K562 (cell line): ENCODE measurements around the gene MRFAP1. TPM values are rescaled to one million over a fixed set of nuclear protein-coding genes. Genes with fewer than 3 reads are reported as not detected.
A peak's percentile ranks its signal among the peaks of the same experiment; 100 is the strongest.

Source experiments
- CREB5 ChIP-seq: fragments of 250-450 bp; sonication (Bioruptor Pico); IDR thresholded peaks from 2 replicates; pipeline ENCODE4 v1.5.0; 2020; ENCODE audit warnings: mild to moderate bottlenecking
- E2F4 ChIP-seq: sonication (generic); formaldehyde crosslinking; IDR thresholded peaks from 2 replicates; pipeline ENCODE4 v1.8.0; 2022; ENCODE audit warnings: mild to moderate bottlenecking, low read depth, missing genetic modification reagents
- EP400 ChIP-seq: fragments of 450-650 bp; IDR thresholded peaks from 2 replicates; pipeline ENCODE4 v1.6.1; 2017; ENCODE audit warnings: antibody characterized with exemption, mild to moderate bottlenecking, moderate library complexity
- FOSL1 ChIP-seq: fragments of 200-800 bp; sonication (Bioruptor generic); conservative IDR thresholded peaks from 2 replicates; pipeline ENCODE4 v1.6.1; 2016; ENCODE audit warnings: missing genetic modification characterization, missing compliant biosample characterization
- GMEB1 ChIP-seq: fragments of 250-450 bp; sonication (Bioruptor Pico); IDR thresholded peaks from 2 replicates; pipeline ENCODE4 v1.4.0; 2020; ENCODE audit warnings: mild to moderate bottlenecking
- HDGF ChIP-seq: fragments of 450-650 bp; IDR thresholded peaks from 2 replicates; pipeline ENCODE4 v1.6.1; 2016
- MAFK ChIP-seq: IDR thresholded peaks from 2 replicates; pipeline ENCODE4 v1.6.1; 2011; ENCODE audit warnings: low read length, improper control_type of control experiment
- MAZ ChIP-seq, 2 experiments: fragments of 450-650 bp in 1 of 2; sonication (generic) in 1 of 2; formaldehyde crosslinking; IDR thresholded peaks in 1 of 2; conservative IDR thresholded peaks in 1 of 2; 2 replicates each; pipeline versions ENCODE4 v1.4.0 to v1.5.0; 2020; ENCODE audit warnings: mild to moderate bottlenecking in 1 of 2, missing genetic modification reagents in 1 of 2
- MCM2 ChIP-seq: fragments of 450-650 bp; IDR thresholded peaks from 2 replicates; pipeline ENCODE4 v1.6.1; 2017; ENCODE audit warnings: low read depth, mild to moderate bottlenecking
- NFXL1 ChIP-seq: fragments of 450-650 bp; formaldehyde crosslinking; IDR thresholded peaks from 2 replicates; pipeline ENCODE4 v1.4.0; 2021; ENCODE audit warnings: mild to moderate bottlenecking
- PHB2 ChIP-seq: fragments of 450-650 bp; IDR thresholded peaks from 2 replicates; pipeline ENCODE4 v1.6.1; 2017; ENCODE audit warnings: low read depth
- RBFOX2 ChIP-seq: fragments of 200-400 bp; formaldehyde crosslinking; IDR thresholded peaks from 2 replicates; pipeline ENCODE4 v1.6.1; 2017; ENCODE audit warnings: low read depth, mild to moderate bottlenecking, low read length, moderate library complexity
- RBM17 ChIP-seq: fragments of 200-400 bp; formaldehyde crosslinking; IDR thresholded peaks from 2 replicates; pipeline ENCODE4 v1.6.1; 2017; ENCODE audit warnings: low read depth, mild to moderate bottlenecking, low read length, borderline replicate concordance
- SIX5 ChIP-seq, 2 experiments: IDR thresholded peaks; 2 replicates each; pipeline ENCODE4 v1.6.1; 2011; ENCODE audit warnings: low read length in 2 of 2, borderline replicate concordance in 1 of 2, low read depth in 1 of 2, mild to moderate bottlenecking in 1 of 2, moderate library complexity in 1 of 2; ENCODE audit not compliant: insufficient read depth in 1 of 2
- ZNF431 ChIP-seq: sonication (generic); formaldehyde crosslinking; IDR thresholded peaks from 2 replicates; pipeline ENCODE4 v1.8.0; 2022; ENCODE audit warnings: mild to moderate bottlenecking, missing genetic modification reagents
- ZNF445 ChIP-seq: fragments of 250-450 bp; sonication (Bioruptor Pico); IDR thresholded peaks from 2 replicates; pipeline ENCODE4 v1.4.0; 2020; ENCODE audit warnings: low read depth, mild to moderate bottlenecking, moderate library complexity
- ZZZ3 ChIP-seq: fragments of 450-650 bp; IDR thresholded peaks from 2 replicates; pipeline ENCODE4 v1.6.1; 2016; ENCODE audit warnings: antibody characterized with exemption, mild to moderate bottlenecking, moderate library complexity
- polyA plus RNA-seq, 8 experiments: library from polyadenylated mRNA; depleted of rRNA in 4 of 8; stranded (reverse) in 5 of 8; unstranded in 3 of 8; fragments of >200 nt; fragmentation: Nextera tagmentation in 2 of 8; fragmentation: Illumina TruSeq in 1 of 8; extraction: Ambion mirVana in 2 of 8; extraction: Trizol in 1 of 8; gene quantifications; 2 replicates each; pipeline versions ENCODE4 v1.2.1 to v1.2.3, GENCODE V29; 2011 to 2014; ENCODE audit warnings: inconsistent platforms in 1 of 8, missing spikeins in 1 of 8
- total RNA-seq, 7 experiments: library from RNA; depleted of rRNA in 6 of 7; stranded (reverse); fragments of >200 nt in 6 of 7; fragmentation: Illumina TruSeq in 2 of 7; extraction: Trizol in 2 of 7; gene quantifications; 2 replicates each; pipeline versions ENCODE4 v1.2.1 to v1.2.3, GENCODE V29; 2011 to 2021; ENCODE audit warnings: low replicate concordance in 1 of 7
- TF ChIP-seq, protein P1 (sequence below), 2 experiments: fragments of 450-650 bp in 1 of 2; sonication (generic) in 1 of 2; formaldehyde crosslinking; conservative IDR thresholded peaks; 2 replicates each; pipeline versions ENCODE4 v1.4.0 to v1.8.1; 2020 to 2022; ENCODE audit warnings: mild to moderate bottlenecking in 1 of 2, missing genetic modification reagents in 1 of 2
- TF ChIP-seq, protein P2 (sequence below): fragments of 450-650 bp; formaldehyde crosslinking; IDR thresholded peaks from 2 replicates; pipeline ENCODE4 v1.4.0; 2020; ENCODE audit warnings: mild to moderate bottlenecking, moderate library complexity
- TF ChIP-seq, protein P3 (sequence below): IDR thresholded peaks from 2 replicates; pipeline ENCODE4 v1.6.1; 2014; ENCODE audit warnings: antibody characterized with exemption

MRFAP1 gene
- total and polyA plus RNA-seq, 9 of the 15 experiments (the other 6 are each of a cell fraction or from before 2014, with no cell fraction given) = 46.0 to 270 (median 151) TPM

- TF ChIP-seq GMEB1 (CRISPR knock-in tag) = no peak
- no peak for TF ChIP-seq MAZ (CRISPR knock-in tag; conservative IDR thresholded peaks at IDR 0.05 in 1 of 2, IDR thresholded peaks at IDR 0.05 in 1 of 2)
- TF ChIP-seq, protein P1, sequence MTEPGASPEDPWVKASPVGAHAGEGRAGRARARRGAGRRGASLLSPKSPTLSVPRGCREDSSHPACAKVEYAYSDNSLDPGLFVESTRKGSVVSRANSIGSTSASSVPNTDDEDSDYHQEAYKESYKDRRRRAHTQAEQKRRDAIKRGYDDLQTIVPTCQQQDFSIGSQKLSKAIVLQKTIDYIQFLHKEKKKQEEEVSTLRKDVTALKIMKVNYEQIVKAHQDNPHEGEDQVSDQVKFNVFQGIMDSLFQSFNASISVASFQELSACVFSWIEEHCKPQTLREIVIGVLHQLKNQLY (CRISPR knock-in tag; conservative IDR thresholded peaks at IDR 0.05) = no peak
- TF ChIP-seq ZNF445 (CRISPR knock-in tag) = no peak
- TF ChIP-seq NFXL1 = no peak
- TF ChIP-seq EP400 = peak; percentile 53
- peak; percentile 37; the same call in 1 of the 2 replicates for TF ChIP-seq FOSL1 (tag)
- no peak for TF ChIP-seq RBFOX2
- 0 out of 2 replicates have a peak, but pooled peaks have one; percentile 25 for TF ChIP-seq PHB2
- TF ChIP-seq SIX5 (IDR thresholded peaks at IDR 0.05; ENCODE audit: borderline replicate concordance in 1 of 2, insufficient read depth in 1 of 2, low read depth in 1 of 2, low read length in 2 of 2) = no peak
- 0 out of 2 replicates have a peak, but pooled peaks have one; percentile 61 for TF ChIP-seq HDGF
- TF ChIP-seq MCM2 = no peak
- TF ChIP-seq, protein P2, sequence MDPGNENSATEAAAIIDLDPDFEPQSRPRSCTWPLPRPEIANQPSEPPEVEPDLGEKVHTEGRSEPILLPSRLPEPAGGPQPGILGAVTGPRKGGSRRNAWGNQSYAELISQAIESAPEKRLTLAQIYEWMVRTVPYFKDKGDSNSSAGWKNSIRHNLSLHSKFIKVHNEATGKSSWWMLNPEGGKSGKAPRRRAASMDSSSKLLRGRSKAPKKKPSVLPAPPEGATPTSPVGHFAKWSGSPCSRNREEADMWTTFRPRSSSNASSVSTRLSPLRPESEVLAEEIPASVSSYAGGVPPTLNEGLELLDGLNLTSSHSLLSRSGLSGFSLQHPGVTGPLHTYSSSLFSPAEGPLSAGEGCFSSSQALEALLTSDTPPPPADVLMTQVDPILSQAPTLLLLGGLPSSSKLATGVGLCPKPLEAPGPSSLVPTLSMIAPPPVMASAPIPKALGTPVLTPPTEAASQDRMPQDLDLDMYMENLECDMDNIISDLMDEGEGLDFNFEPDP (CRISPR knock-in tag) = no peak
- TF ChIP-seq RBM17 = no peak
- no peak for TF ChIP-seq E2F4 (CRISPR knock-in tag)
- TF ChIP-seq, protein P3, sequence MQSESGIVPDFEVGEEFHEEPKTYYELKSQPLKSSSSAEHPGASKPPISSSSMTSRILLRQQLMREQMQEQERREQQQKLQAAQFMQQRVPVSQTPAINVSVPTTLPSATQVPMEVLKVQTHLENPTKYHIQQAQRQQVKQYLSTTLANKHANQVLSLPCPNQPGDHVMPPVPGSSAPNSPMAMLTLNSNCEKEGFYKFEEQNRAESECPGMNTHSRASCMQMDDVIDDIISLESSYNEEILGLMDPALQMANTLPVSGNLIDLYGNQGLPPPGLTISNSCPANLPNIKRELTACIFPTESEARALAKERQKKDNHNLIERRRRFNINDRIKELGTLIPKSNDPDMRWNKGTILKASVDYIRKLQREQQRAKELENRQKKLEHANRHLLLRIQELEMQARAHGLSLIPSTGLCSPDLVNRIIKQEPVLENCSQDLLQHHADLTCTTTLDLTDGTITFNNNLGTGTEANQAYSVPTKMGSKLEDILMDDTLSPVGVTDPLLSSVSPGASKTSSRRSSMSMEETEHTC = no peak
- TF ChIP-seq MAFK = no peak
- 0 out of 2 replicates have a peak, but pooled peaks have one; percentile 39 for TF ChIP-seq ZZZ3
- no peak for TF ChIP-seq CREB5 (CRISPR knock-in tag)
- TF ChIP-seq ZNF431 (CRISPR knock-in tag) = peak; percentile 54; the same call in 1 of the 2 replicates
Observed at GRCh38 chr4:6674500-6675149, 34.1 kb downstream of the MRFAP1 start (continued).
